Smooth muscle cell (in vitro differentiated cells): ENCODE results near the gene THRB. TPM values are rescaled to one million over a fixed set of nuclear protein-coding genes. Genes with fewer than 3 reads are reported as not detected.
"Not testable (repeated sequence)": the region's sequence is repeated elsewhere in the genome, so short reads cannot be mapped to it uniquely, and the experiment has no call there.

ENCODE experiments used
- DNase-seq: peaks from one replicate; lab custom pipeline; 2025; ENCODE audit not compliant: unreplicated experiment; lab: John Stamatoyannopoulos, UW
- H2AFZ ChIP-seq: fragments of 200-600 bp; sonication (generic); 2 replicates; pipeline ENCODE4 v1.6.0; 2016; ENCODE audit warnings: antibody characterized with exemption, low read depth, mild to moderate bottlenecking
- H3F3A ChIP-seq: fragments of 200-600 bp; sonication (generic); 2 replicates; pipeline ENCODE4 v1.6.0; 2017; ENCODE audit warnings: antibody characterized with exemption, low read depth
- H3K27ac ChIP-seq: fragments of 200-600 bp; sonication (generic); 2 replicates; pipeline ENCODE4 v1.5.1; 2016; ENCODE audit warnings: low read depth, mild to moderate bottlenecking
- H3K27me3 ChIP-seq: fragments of 200-600 bp; sonication (generic); 2 replicates; pipeline ENCODE4 v1.6.1; 2016; ENCODE audit warnings: low read depth, mild to moderate bottlenecking
- H3K36me3 ChIP-seq: fragments of 200-600 bp; sonication (generic); 2 replicates; pipeline ENCODE4 v1.5.1; 2016; ENCODE audit warnings: low read depth
- H3K4me1 ChIP-seq: fragments of 200-600 bp; sonication (generic); 2 replicates; pipeline ENCODE4 v1.5.1; 2016; ENCODE audit warnings: low read depth
- H3K4me2 ChIP-seq: fragments of 200-600 bp; sonication (generic); 2 replicates; pipeline ENCODE4 v1.6.0; 2016; ENCODE audit warnings: mild to moderate bottlenecking
- H3K4me3 ChIP-seq: fragments of 200-600 bp; sonication (generic); 2 replicates; pipeline ENCODE4 v1.5.1; 2016; ENCODE audit warnings: mild to moderate bottlenecking
- H3K79me2 ChIP-seq: fragments of 200-600 bp; sonication (generic); 2 replicates; pipeline ENCODE4 v1.6.0; 2016; ENCODE audit warnings: low read depth, mild to moderate bottlenecking
- H3K9ac ChIP-seq: fragments of 200-600 bp; sonication (generic); 2 replicates; pipeline ENCODE4 v1.6.0; 2016; ENCODE audit warnings: low read depth
- H3K9me3 ChIP-seq: fragments of 200-600 bp; sonication (generic); replicated peaks from 2 replicates; pipeline ENCODE4 v1.5.1; 2016; ENCODE audit warnings: low read depth
- H4K20me1 ChIP-seq: fragments of 200-600 bp; sonication (generic); 2 replicates; pipeline ENCODE4 v1.6.0; 2016; ENCODE audit warnings: low read depth
- WGBS: methylation state at CpG from one replicate; pipeline ENCODE4 v1.1.7; 2016; ENCODE audit warnings: low lambda C conversion rate; 5-methylcytosine and 5-hydroxymethylcytosine counted together
- polyA plus RNA-seq: library from polyadenylated mRNA; unstranded; fragments of >200 nt; fragmentation: Nextera tagmentation; extraction: Ambion mirVana; gene quantifications from 2 replicates; pipeline ENCODE4 v1.2.1, GENCODE V29; 2016
- total RNA-seq: library from RNA; depleted of rRNA; stranded (reverse); fragments of >200 nt; gene quantifications from 2 replicates; pipeline ENCODE4 v1.2.3, GENCODE V29; 2014
- TF ChIP-seq, protein P1 (sequence below): fragments of 200-600 bp; sonication (generic); IDR thresholded peaks from 2 replicates; pipeline ENCODE4 v1.5.1; 2017; ENCODE audit warnings: borderline replicate concordance, mild to moderate bottlenecking, antibody characterized with exemption; ENCODE audit not compliant: insufficient read depth, poor library complexity, severe bottlenecking

Gene THRB
- total and polyA plus RNA-seq, 2 experiments from 2014 or later: 5.6 to 43.8 TPM

- Histone ChIP-seq H3K4me2 (no peak overlapping the region), H3K4me3 (no peak overlapping the region), H3K79me2 (no peaks in the 10 kb centered on the region), H3K36me3 (no peaks in the 10 kb centered on the region), H4K20me1 (peaks cover 4% of the 10 kb centered on the region), H3K27ac (no peak overlapping the region), H2AFZ (no peak overlapping the region), H3K4me1 (no peaks in the 10 kb centered on the region), H3K27me3 (no peaks in the 10 kb centered on the region), H3F3A (no peaks in the 10 kb centered on the region), H3K9ac (no peak overlapping the region), H3K9me3 (no peaks in the 10 kb centered on the region)
- WGBS: 94% methylated on average over 3 of the region's 3 CpGs
- TF ChIP-seq, protein P1, sequence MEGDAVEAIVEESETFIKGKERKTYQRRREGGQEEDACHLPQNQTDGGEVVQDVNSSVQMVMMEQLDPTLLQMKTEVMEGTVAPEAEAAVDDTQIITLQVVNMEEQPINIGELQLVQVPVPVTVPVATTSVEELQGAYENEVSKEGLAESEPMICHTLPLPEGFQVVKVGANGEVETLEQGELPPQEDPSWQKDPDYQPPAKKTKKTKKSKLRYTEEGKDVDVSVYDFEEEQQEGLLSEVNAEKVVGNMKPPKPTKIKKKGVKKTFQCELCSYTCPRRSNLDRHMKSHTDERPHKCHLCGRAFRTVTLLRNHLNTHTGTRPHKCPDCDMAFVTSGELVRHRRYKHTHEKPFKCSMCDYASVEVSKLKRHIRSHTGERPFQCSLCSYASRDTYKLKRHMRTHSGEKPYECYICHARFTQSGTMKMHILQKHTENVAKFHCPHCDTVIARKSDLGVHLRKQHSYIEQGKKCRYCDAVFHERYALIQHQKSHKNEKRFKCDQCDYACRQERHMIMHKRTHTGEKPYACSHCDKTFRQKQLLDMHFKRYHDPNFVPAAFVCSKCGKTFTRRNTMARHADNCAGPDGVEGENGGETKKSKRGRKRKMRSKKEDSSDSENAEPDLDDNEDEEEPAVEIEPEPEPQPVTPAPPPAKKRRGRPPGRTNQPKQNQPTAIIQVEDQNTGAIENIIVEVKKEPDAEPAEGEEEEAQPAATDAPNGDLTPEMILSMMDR: no peak
- no peak for DNase-seq
Measured at GRCh38 chr3:24399614-24400013, 95.0 kb downstream of the THRB start.

DNA sequence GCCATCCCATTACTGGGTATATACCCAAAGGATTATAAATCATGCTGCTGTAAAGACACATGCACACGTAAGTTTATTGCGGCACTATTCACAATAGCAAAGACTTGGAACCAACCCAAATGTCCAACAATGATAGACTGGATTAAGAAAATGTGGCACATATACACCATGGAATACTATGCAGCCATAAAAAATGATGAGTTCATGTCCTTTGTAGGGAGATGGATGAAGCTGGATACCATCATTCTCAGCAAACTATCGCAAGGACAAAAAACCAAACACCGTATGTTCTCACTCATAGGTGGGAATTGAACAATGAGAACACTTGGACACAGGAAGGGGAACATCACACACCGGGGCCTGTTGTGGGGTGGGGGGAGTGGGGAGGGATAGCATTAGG lies 95.9 kb downstream of the THRB start:
- not testable (repeated sequence) for H3K27ac ChIP-seq, DNase-seq, H3F3A ChIP-seq, H3K9ac ChIP-seq, H3K9me3 ChIP-seq, H3K79me2 ChIP-seq, H3K4me2 ChIP-seq, H3K4me1 ChIP-seq, H2AFZ ChIP-seq, H3K36me3 ChIP-seq, H3K4me3 ChIP-seq, H4K20me1 ChIP-seq, H3K27me3 ChIP-seq
- 98% methylated on average over 5 of the region's 5 CpGs for WGBS

GRCh38 chr3:24396338-24396737 lies 98.3 kb downstream of the THRB start:
- Histone ChIP-seq H3K4me3 (no peak overlapping the region), H3K27ac (no peak overlapping the region), H3K9me3 (no peaks in the 10 kb centered on the region), H3K4me2 (no peak overlapping the region), H4K20me1 (peaks cover 3% of the 10 kb centered on the region), H3F3A (no peaks in the 10 kb centered on the region), H3K4me1 (no peaks in the 10 kb centered on the region), H3K36me3 (no peaks in the 10 kb centered on the region), H3K79me2 (no peaks in the 10 kb centered on the region), H2AFZ (no peak overlapping the region), H3K27me3 (no peaks in the 10 kb centered on the region), H3K9ac (no peak overlapping the region)
- no peak for DNase-seq
- TF ChIP-seq, protein P1: no peak
- WGBS: 54% methylated on average over 4 of the region's 4 CpGs

- no peaks in the 10 kb centered on the region for H3K79me2 ChIP-seq
- 81% methylated on average over 2 of the region's 2 CpGs for WGBS
Measured at GRCh38 chr3:24394754-24395153, 99.9 kb downstream of the THRB start.

More at GRCh38 chr3:24394754-24395153, 99.9 kb downstream of the THRB start:
- Histone ChIP-seq H3K9me3 (no peaks in the 10 kb centered on the region), H3F3A (no peaks in the 10 kb centered on the region), H3K4me3 (no peak overlapping the region), H3K27me3 (no peaks in the 10 kb centered on the region), H3K4me1 (peaks cover 1% of the 10 kb centered on the region), H3K4me2 (no peak overlapping the region), H3K36me3 (no peaks in the 10 kb centered on the region), H2AFZ (no peak overlapping the region), H3K27ac (no peak overlapping the region), H3K9ac (no peak overlapping the region), H4K20me1 (peaks cover 3% of the 10 kb centered on the region)
- no peak for DNase-seq
- TF ChIP-seq, protein P1: no peak
